T47D (cell line): Measurements from ENCODE around the gene CERS6.

Experiments used
- DNase-seq, 2 experiments: peaks; one replicate each; pipeline versions ENCODE4 v3.0.0 to v3.0.0-alpha.2; 2011 to 2012; ENCODE audit warnings: low read depth in 1 of 2, low spot score in 1 of 2
- JUND ChIP-seq: IDR thresholded peaks from 2 replicates; pipeline ENCODE4 v1.6.1; 2012; ENCODE audit warnings: low read depth
- in situ Hi-C: cut with HindIII; loops from 2 replicates; pipeline ENCODE4 v1.10.0; 2016; ENCODE audit warnings: low sequenced_read_pairs, low pct_unique_long_range_greater_than_20kb

The CERS6 gene

GRCh38 chr2:168723275-168723899, 267.3 kb downstream of the CERS6 start:
- no peak for DNase-seq
- in situ Hi-C loops, result no loop called here
- TF ChIP-seq JUND, result no peak

DNA sequence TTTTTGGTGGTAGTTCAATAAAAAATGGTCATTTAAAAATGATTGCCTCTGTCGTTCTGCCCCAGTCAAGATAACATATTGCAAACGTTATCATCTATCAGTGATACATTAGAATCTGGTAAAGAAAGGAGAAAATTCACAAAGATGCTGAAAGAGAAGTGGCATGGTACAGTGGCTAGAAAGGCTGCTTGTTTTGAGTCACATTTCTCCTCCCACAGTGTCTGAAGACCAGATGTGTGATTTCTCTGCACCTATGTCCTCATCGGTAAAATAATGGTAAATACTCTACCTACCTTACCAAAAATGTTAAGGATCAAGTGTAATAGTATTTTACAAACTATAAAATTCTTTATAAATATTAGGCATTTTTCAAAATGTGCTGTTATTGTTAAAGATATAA, 270.3 kb downstream of the CERS6 start:
- no peak for TF ChIP-seq JUND
- DNase-seq, result no peak
- in situ Hi-C loops, result no loop called here

DNA sequence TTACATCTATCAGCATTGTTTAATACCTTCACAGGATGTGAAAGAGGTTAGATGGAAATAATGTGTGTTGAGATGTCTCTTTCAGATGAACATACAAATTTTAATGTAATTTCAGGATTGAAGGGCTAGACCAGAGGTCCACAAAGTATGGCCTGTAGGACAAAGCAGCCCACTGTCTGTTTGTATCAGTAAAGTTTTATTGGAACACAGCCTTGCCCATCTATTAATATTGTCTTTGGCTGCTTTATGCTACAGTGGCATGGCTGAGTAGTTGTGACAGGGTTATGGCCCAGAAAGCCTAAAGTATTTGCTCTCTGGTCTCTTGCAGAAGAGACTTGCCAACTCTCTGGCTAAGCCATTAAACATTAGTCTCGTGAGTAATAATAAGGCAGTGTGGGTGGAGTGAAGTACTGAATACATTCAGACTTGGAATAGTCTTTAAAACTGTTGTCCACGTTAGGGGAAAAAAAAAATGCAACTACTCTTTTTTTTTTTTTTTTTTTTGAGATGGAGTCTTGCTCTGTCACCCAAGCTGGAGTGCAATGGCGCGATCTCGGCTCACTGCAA, 271.9 kb downstream of the CERS6 start:
- in situ Hi-C loops, result no loop called here

DNA sequence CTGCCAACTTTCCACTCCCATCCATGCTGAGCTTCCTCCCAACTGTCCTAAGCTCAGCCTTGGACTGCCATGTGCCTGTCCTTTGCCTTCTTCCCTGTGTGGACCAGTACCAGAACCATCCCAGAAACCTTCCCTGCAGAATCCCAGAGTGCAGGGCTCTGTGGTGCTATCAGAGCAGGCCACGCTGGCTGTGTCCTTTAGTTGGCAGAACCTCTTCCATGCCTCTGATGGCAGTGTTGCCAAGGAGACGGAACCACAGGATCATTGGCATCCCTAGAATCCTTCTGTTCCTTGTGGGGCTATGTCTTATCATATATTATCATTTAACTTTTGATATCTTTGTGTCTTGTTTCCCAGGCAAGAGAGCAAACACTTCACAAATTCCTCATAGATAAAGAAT, 273.4 kb downstream of the CERS6 start:
- DNase-seq, result no peak
- in situ Hi-C loops, result no loop called here
- no peak for TF ChIP-seq JUND

More for the DNA sequence above, 271.9 kb downstream of the CERS6 start:
- no peak for DNase-seq
- no peak for TF ChIP-seq JUND

DNA sequence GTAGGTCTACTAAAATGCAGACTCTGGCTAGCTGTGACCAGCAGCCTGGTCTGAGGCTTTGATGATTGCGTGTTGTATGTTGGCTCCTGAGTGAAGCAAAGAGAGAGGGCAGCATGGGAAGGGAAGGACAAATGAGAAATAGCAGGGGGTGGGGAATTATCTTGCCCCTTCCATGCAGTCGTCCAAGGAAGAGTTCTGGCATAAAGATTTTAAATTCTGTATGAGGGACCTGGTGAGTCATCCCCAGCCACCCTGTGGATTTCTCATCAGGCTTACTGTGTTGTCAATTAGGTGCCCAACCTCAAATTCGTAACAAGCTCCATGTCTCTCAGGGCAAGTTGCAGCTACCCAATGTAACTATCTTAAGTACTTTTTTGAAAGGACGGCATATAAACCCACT, 274.3 kb downstream of the CERS6 start:
- in situ Hi-C loops, result no loop called here
- DNase-seq, result no peak

GRCh38 chr2:168731002-168731401, 274.9 kb downstream of the CERS6 start:
- in situ Hi-C loops, result no loop called here
- no peak for TF ChIP-seq JUND
- DNase-seq, result no peak

More for the DNA sequence above, 274.3 kb downstream of the CERS6 start:
- no peak for TF ChIP-seq JUND

GRCh38 chr2:168731616-168732015, 275.5 kb downstream of the CERS6 start:
- in situ Hi-C loops, result no loop called here
- no peak for TF ChIP-seq JUND
- DNase-seq, result no peak

- in situ Hi-C loops, result no loop called here
- no peak for DNase-seq
- TF ChIP-seq JUND, result no peak
Observed at GRCh38 chr2:168732100-168732499, 276.0 kb downstream of the CERS6 start.

- no peak for TF ChIP-seq JUND
- DNase-seq, result no peak
- in situ Hi-C loops, result no loop called here
Observed at GRCh38 chr2:168732506-168732905, 276.4 kb downstream of the CERS6 start.

- no peak for TF ChIP-seq JUND
- DNase-seq, result no peak
- in situ Hi-C loops, result no loop called here
Observed at GRCh38 chr2:168734199-168734760, 278.2 kb downstream of the CERS6 start.

DNA sequence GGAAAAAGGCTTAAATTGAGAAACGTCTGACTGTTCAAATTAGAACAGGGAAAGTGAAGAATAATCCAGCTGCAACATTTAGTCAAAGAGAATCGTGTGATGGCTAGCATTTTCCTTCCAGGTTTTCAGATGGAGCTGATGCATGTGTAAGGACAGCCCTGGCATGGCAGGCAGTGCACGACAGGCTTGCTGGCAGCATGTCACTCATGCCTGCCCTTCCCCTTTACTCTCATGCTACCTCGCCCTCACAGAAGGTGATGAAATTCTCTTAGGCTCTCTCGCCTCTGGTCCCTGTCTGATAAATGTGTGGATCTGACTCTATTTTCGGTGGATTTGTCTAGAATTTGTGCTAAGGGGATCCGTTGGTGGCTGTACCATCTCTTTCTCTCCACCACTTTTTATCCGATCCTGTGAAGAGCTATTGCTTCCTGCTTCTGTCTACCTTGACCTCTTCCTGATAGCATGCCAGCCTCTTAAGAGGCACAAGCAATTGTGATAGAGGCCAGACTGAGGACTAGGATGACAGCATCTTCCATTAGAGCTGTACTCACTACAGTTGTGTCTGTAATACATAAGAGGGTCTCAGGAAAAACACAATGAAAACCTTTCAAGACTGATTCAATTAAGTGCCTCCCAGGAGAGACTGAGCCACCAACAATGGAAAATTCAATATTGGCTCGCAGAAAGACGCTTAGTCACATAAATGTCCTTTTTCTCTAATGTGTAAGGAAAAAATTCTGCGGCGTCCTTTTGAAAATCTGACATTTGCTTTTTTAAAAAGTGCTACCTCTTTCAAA, 280.8 kb downstream of the CERS6 start:
- no peak for DNase-seq
- in situ Hi-C loops, result no loop called here
- no peak for TF ChIP-seq JUND

GRCh38 chr2:168738062-168738461, 282.0 kb downstream of the CERS6 start:
- TF ChIP-seq JUND, result no peak
- DNase-seq, result no peak

DNA sequence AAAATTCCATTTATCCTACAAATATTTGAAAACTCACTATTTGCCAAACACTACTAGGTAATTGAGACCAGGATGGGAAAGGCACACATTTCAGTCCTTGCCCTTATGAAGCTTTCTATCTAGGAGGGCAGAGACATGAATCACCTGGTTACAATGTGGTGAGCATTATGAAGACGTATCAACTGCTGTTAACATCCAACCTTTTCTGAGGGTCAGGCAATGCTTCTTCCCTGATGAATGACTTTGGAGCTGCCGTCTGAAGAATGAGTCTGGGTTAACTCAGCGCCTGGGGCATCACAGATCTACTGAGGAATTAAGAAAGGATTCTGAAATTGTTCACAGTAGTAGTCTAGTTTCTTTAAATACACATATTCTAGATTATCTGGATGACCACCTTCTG, 284.3 kb downstream of the CERS6 start:
- in situ Hi-C loops, result no loop called here
- no peak for DNase-seq
- TF ChIP-seq JUND, result no peak

More at GRCh38 chr2:168738062-168738461, 282.0 kb downstream of the CERS6 start:
- in situ Hi-C loops, result no loop called here
